Measurements from ENCODE around the gene DCP1B. TPM values are rescaled to one million over a fixed set of nuclear protein-coding genes. Genes with fewer than 3 reads are reported as not detected.

The DCP1B gene
- total RNA-seq, 1 experiment from 2014 or later = 4.8 TPM

DNA sequence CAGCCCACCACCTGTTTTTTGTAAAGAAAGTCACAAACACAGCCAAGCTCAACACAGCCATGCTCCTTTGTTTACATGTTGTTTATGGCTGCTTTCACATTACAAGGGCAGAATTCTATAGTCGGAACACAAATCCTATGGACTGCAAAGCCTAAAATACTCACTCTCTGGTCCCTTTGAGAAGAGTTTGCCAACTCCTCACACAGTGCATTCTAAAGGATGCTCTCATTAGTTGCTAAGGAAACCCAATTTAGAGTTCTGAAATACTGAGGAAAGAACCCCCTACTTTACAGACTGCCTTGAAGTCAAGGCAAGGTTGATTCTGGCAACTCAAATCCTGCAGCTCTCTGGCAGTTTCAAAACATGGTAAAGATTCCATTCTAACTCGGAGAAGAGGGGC is 38.3 kb downstream of the DCP1B start:
- no peaks in the 10 kb centered on the region for H3K4me1 ChIP-seq (ENCODE audit: control insufficient read depth, insufficient read depth, low read length)
- H3K4me3 ChIP-seq (ENCODE audit: low read depth in 2 of 2, low read length in 2 of 2) = no peak overlapping the region
- TF ChIP-seq TCF7L2 (IDR thresholded peaks at IDR 0.05; ENCODE audit: low read depth, low read length) (no peak), POLR2AphosphoS5 (IDR thresholded peaks at IDR 0.05; ENCODE audit: low read depth, low read length) (no peak), SIN3A (IDR thresholded peaks at IDR 0.05; ENCODE audit: borderline replicate concordance, insufficient read depth, low read depth, low read length) (no peak)
- TF ChIP-seq, protein P1, sequence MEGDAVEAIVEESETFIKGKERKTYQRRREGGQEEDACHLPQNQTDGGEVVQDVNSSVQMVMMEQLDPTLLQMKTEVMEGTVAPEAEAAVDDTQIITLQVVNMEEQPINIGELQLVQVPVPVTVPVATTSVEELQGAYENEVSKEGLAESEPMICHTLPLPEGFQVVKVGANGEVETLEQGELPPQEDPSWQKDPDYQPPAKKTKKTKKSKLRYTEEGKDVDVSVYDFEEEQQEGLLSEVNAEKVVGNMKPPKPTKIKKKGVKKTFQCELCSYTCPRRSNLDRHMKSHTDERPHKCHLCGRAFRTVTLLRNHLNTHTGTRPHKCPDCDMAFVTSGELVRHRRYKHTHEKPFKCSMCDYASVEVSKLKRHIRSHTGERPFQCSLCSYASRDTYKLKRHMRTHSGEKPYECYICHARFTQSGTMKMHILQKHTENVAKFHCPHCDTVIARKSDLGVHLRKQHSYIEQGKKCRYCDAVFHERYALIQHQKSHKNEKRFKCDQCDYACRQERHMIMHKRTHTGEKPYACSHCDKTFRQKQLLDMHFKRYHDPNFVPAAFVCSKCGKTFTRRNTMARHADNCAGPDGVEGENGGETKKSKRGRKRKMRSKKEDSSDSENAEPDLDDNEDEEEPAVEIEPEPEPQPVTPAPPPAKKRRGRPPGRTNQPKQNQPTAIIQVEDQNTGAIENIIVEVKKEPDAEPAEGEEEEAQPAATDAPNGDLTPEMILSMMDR (IDR thresholded peaks at IDR 0.05) = no peak
- TF ChIP-seq, protein P2, sequence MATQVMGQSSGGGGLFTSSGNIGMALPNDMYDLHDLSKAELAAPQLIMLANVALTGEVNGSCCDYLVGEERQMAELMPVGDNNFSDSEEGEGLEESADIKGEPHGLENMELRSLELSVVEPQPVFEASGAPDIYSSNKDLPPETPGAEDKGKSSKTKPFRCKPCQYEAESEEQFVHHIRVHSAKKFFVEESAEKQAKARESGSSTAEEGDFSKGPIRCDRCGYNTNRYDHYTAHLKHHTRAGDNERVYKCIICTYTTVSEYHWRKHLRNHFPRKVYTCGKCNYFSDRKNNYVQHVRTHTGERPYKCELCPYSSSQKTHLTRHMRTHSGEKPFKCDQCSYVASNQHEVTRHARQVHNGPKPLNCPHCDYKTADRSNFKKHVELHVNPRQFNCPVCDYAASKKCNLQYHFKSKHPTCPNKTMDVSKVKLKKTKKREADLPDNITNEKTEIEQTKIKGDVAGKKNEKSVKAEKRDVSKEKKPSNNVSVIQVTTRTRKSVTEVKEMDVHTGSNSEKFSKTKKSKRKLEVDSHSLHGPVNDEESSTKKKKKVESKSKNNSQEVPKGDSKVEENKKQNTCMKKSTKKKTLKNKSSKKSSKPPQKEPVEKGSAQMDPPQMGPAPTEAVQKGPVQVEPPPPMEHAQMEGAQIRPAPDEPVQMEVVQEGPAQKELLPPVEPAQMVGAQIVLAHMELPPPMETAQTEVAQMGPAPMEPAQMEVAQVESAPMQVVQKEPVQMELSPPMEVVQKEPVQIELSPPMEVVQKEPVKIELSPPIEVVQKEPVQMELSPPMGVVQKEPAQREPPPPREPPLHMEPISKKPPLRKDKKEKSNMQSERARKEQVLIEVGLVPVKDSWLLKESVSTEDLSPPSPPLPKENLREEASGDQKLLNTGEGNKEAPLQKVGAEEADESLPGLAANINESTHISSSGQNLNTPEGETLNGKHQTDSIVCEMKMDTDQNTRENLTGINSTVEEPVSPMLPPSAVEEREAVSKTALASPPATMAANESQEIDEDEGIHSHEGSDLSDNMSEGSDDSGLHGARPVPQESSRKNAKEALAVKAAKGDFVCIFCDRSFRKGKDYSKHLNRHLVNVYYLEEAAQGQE (IDR thresholded peaks at IDR 0.05; ENCODE audit: insufficient read depth in 1 of 2, low read depth in 2 of 2, low read length in 1 of 2) = no peak
- H3K36me3 ChIP-seq (ENCODE audit: control insufficient read depth, insufficient read depth, low read length) = no peaks in the 10 kb centered on the region
- DNase-seq (ENCODE audit: low read depth, low spot score) (no peak), ATAC-seq (no peak)
- in situ Hi-C loops (cut with HindIII; ENCODE audit: low pct_unique_long_range_greater_than_20kb, low sequenced_read_pairs) = no loop called here
- CTCF ChIA-PET = no interaction called here
- no TSS peak for BruUV-seq (replicated peaks)
- POLR2A ChIA-PET = no interaction called here
- intact Hi-C loops (cut with micrococcal nuclease; ENCODE audit: unreplicated experiment) = no loop called here
- H3K9me3 ChIP-seq (ENCODE audit: control insufficient read depth, insufficient read depth, low read depth, low read length) = no peaks in the 10 kb centered on the region
- H3K27me3 ChIP-seq (ENCODE audit: control insufficient read depth, insufficient read depth, low read length) = no peaks in the 10 kb centered on the region
- H3K27ac ChIP-seq (ENCODE audit: low read length) = no peak overlapping the region

DNA sequence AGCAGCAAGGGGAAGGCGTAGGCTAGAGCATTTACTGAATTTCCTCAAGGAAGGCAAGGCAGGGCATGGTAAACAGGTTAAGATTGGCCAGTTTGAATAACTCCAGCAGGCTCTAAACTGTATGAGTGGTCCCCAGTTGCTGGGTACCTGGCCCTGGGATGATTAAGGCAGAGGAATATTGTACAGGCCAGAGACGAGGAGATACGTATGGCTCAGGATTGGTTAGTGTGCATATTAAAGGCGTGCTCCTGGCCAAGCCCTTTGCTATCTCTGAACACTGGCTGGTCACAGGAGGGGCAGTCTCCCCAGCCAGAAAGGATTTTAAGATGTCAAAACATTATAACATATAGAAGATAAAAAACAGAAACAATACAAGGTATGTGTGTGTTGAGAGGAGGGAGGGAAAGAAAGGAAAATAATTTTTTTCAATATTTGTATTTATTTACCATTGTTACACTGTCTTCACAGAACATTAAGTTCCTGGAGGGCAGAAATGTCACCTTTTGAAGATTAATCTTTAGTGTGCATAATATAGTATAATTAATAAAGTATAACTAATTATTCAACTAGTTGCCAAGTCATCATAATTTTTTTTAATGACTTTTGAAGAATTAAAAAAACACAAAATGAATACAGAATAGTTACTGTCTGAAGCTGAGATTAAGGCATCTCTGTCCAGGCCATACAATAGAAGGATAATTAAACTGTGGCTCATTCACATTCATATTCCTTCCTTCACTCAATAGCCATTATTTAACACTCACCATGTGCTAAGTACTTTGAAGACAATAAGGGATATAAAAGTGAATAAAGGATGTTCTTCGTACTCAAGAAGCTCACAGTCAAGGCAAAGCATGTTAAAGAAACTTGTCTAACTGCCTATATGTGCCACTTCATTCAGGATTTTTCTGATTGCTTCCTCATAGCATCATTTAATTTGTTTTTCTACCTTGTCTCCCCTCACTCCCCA is 41.9 kb downstream of the DCP1B start:
- BruUV-seq (replicated peaks) = no TSS peak
- in situ Hi-C loops (cut with HindIII; ENCODE audit: low pct_unique_long_range_greater_than_20kb, low sequenced_read_pairs) (no loop called here), intact Hi-C loops (cut with micrococcal nuclease; ENCODE audit: unreplicated experiment) (no loop called here)
- H3K27ac ChIP-seq (ENCODE audit: low read length) = no peak overlapping the region
- DNase-seq (ENCODE audit: low read depth, low spot score) (no peak), ATAC-seq (no peak)
- no peak overlapping the region for H3K4me3 ChIP-seq (ENCODE audit: low read depth in 2 of 2, low read length in 2 of 2)
- TF ChIP-seq POLR2AphosphoS5 (IDR thresholded peaks at IDR 0.05; ENCODE audit: low read depth, low read length) = no peak
- TF ChIP-seq, protein P2 (IDR thresholded peaks at IDR 0.05; ENCODE audit: insufficient read depth in 1 of 2, low read depth in 2 of 2, low read length in 1 of 2) = no peak
- TF ChIP-seq SIN3A (IDR thresholded peaks at IDR 0.05; ENCODE audit: borderline replicate concordance, insufficient read depth, low read depth, low read length) = no peak
- H3K4me1 ChIP-seq (ENCODE audit: control insufficient read depth, insufficient read depth, low read length) = no peaks in the 10 kb centered on the region
- ChIA-PET POLR2A (no interaction called here), CTCF (no interaction called here)
- no peaks in the 10 kb centered on the region for H3K27me3 ChIP-seq (ENCODE audit: control insufficient read depth, insufficient read depth, low read length)
- no peaks in the 10 kb centered on the region for H3K36me3 ChIP-seq (ENCODE audit: control insufficient read depth, insufficient read depth, low read length)
- no peaks in the 10 kb centered on the region for H3K9me3 ChIP-seq (ENCODE audit: control insufficient read depth, insufficient read depth, low read depth, low read length)
